ENCODE results near the gene ZNF576. TPM values are rescaled to one million over a fixed set of nuclear protein-coding genes. Genes with fewer than 3 reads are reported as not detected.
"Not testable (repeated sequence)": the region's sequence is repeated elsewhere in the genome, so short reads cannot be mapped to it uniquely, and the experiment has no call there.

Gene ZNF576
- total RNA-seq, 1 donor = 10.3 TPM

- TF ChIP-seq CTCF (IDR thresholded peaks at IDR 0.05; ENCODE audit: insufficient read depth, low read length) = no peak
- no peak for DNase-seq (ENCODE audit: low read depth)
- no peak overlapping the region for H3K4me3 ChIP-seq (ENCODE audit: low read depth, low read length)
Measured at GRCh38 chr19:43642531-43642930, 46.1 kb downstream of the ZNF576 start.

GRCh38 chr19:43643326-43643725 is 46.9 kb downstream of the ZNF576 start:
- TF ChIP-seq CTCF (IDR thresholded peaks at IDR 0.05; ENCODE audit: insufficient read depth, low read length) = no peak
- DNase-seq (ENCODE audit: low read depth) = peak; percentile 15
- no peak overlapping the region for H3K4me3 ChIP-seq (ENCODE audit: low read depth, low read length)

GRCh38 chr19:43644181-43644580 is 47.8 kb downstream of the ZNF576 start:
- no peak overlapping the region for H3K4me3 ChIP-seq (ENCODE audit: low read depth, low read length)
- no peak for DNase-seq (ENCODE audit: low read depth)
- TF ChIP-seq CTCF (IDR thresholded peaks at IDR 0.05; ENCODE audit: insufficient read depth, low read length) = no peak

- no peak overlapping the region for H3K4me3 ChIP-seq (ENCODE audit: low read depth, low read length)
- TF ChIP-seq CTCF (IDR thresholded peaks at IDR 0.05; ENCODE audit: insufficient read depth, low read length) = no peak
- DNase-seq (ENCODE audit: low read depth) = no peak
Measured at GRCh38 chr19:43648633-43649032, 52.2 kb downstream of the ZNF576 start.

- no peak for DNase-seq (ENCODE audit: low read depth)
- H3K4me3 ChIP-seq (ENCODE audit: low read depth, low read length) = no peak overlapping the region
Measured at GRCh38 chr19:43649514-43649913, 53.1 kb downstream of the ZNF576 start.

GRCh38 chr19:43650276-43650675 is 53.9 kb downstream of the ZNF576 start:
- not testable (repeated sequence) for DNase-seq (ENCODE audit: low read depth)

More at GRCh38 chr19:43649514-43649913, 53.1 kb downstream of the ZNF576 start:
- no peak for TF ChIP-seq CTCF (IDR thresholded peaks at IDR 0.05; ENCODE audit: insufficient read depth, low read length)

More at GRCh38 chr19:43650276-43650675, 53.9 kb downstream of the ZNF576 start:
- H3K4me3 ChIP-seq (ENCODE audit: low read depth, low read length) = not testable (repeated sequence)

Other genes starting within 250 kb of the ZNF576 start
- gene CD177, start 242.9 kb upstream of the ZNF576 start, total RNA-seq (ENCODE audit: low replicate concordance) = 0.27 and 0.33 TPM in 2 replicates
- gene TEX101, start 181.7 kb upstream of the ZNF576 start, total RNA-seq (ENCODE audit: low replicate concordance) = not detected in 2 replicates
- 0.36 TPM in 1 of 2 replicates, not detected in the other for gene LYPD3, start 131.0 kb upstream of the ZNF576 start, total RNA-seq (ENCODE audit: low replicate concordance)
- gene PHLDB3, start 91.8 kb upstream of the ZNF576 start, total RNA-seq (ENCODE audit: low replicate concordance) = 8.0 and 11.4 TPM in 2 replicates
- 11.3 and 78.2 TPM in 2 replicates for gene ETHE1, start 69.4 kb upstream of the ZNF576 start, total RNA-seq (ENCODE audit: low replicate concordance)
- 0.63 TPM in 1 of 2 replicates, not detected in the other for gene ZNF575, start 63.4 kb upstream of the ZNF576 start, total RNA-seq (ENCODE audit: low replicate concordance)
- 23.5 and 32.9 TPM in 2 replicates for gene XRCC1, start 21.1 kb upstream of the ZNF576 start, total RNA-seq (ENCODE audit: low replicate concordance)
- 6.4 and 7.4 TPM in 2 replicates for gene PINLYP, start 20.8 kb upstream of the ZNF576 start, total RNA-seq (ENCODE audit: low replicate concordance)
- 17.5 and 32.3 TPM in 2 replicates for gene IRGQ, start 461 bp upstream of the ZNF576 start, total RNA-seq (ENCODE audit: low replicate concordance)
- 0.09 TPM in 1 of 2 replicates, not detected in the other for gene SRRM5, start 15.5 kb downstream of the ZNF576 start, total RNA-seq (ENCODE audit: low replicate concordance)
- 14.0 and 34.8 TPM in 2 replicates for gene ZNF428, start 23.0 kb downstream of the ZNF576 start, total RNA-seq (ENCODE audit: low replicate concordance)
- 0.27 and 1.1 TPM in 2 replicates for gene CADM4, start 43.3 kb downstream of the ZNF576 start, total RNA-seq (ENCODE audit: low replicate concordance)
- gene PLAUR, start 73.6 kb downstream of the ZNF576 start, total RNA-seq (ENCODE audit: low replicate concordance) = 46.3 and 73.6 TPM in 2 replicates
- not detected in 2 replicates for gene IRGC, start 119.5 kb downstream of the ZNF576 start, total RNA-seq (ENCODE audit: low replicate concordance)
- 18.6 and 25.0 TPM in 2 replicates for gene SMG9, start 158.4 kb downstream of the ZNF576 start, total RNA-seq (ENCODE audit: low replicate concordance)
- gene KCNN4, start 184.4 kb downstream of the ZNF576 start, total RNA-seq (ENCODE audit: low replicate concordance) = 1.2 and 39.9 TPM in 2 replicates
- 0.72 and 1.1 TPM in 2 replicates for gene LYPD5, start 205.9 kb downstream of the ZNF576 start, total RNA-seq (ENCODE audit: low replicate concordance)
- gene ZNF283, start 230.7 kb downstream of the ZNF576 start, total RNA-seq (ENCODE audit: low replicate concordance) = 12.5 and 29.9 TPM in 2 replicates

Data from fibroblast of the aortic adventitia (primary cell).